Measurements from ENCODE around the gene TMEM250.

DNA sequence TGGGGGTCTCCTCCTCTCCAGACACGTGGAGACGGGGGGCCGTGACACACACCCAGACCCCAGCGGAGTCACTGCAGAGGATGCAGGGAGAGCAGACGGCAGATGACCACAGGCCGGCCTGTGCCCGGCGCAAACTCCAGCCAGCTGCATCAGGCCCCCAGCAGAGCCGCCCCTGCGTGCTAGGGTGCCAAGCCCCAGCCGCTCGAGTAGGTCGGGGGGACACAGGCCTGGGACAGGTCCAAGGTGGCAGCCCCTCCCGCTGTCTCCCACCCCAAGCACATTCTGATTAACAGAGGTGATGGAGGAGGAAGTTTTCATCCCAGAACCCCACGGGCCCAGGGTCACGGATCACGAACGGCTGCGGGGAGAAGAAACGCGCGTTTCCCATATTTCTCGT lies 38.0 kb downstream of the TMEM250 start:
- TF ChIP-seq, protein P1, sequence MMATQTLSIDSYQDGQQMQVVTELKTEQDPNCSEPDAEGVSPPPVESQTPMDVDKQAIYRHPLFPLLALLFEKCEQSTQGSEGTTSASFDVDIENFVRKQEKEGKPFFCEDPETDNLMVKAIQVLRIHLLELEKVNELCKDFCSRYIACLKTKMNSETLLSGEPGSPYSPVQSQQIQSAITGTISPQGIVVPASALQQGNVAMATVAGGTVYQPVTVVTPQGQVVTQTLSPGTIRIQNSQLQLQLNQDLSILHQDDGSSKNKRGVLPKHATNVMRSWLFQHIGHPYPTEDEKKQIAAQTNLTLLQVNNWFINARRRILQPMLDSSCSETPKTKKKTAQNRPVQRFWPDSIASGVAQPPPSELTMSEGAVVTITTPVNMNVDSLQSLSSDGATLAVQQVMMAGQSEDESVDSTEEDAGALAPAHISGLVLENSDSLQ (IDR thresholded peaks at IDR 0.05) = no peak
- no peak for TF ChIP-seq ELF4 (IDR thresholded peaks at IDR 0.05)

All from HEK293T (cell line).